Fibroblast of villous mesenchyme (primary cell): ENCODE results near the gene RTL10. TPM values are rescaled to one million over a fixed set of nuclear protein-coding genes. Genes with fewer than 3 reads are reported as not detected.

Experiments used
- DNase-seq: peaks from one replicate; pipeline ENCODE4 v3.0.0-alpha.2; 2010; ENCODE audit warnings: low read depth
- H3K4me3 ChIP-seq: 2 replicates; pipeline ENCODE4 v1.5.1; 2011; ENCODE audit warnings: low read depth, mild to moderate bottlenecking, low read length
- total RNA-seq: library from RNA; depleted of rRNA; stranded (reverse); fragments of >200 nt; gene quantifications from 2 replicates; pipeline ENCODE4 v1.2.3, GENCODE V29; 2012
- TF ChIP-seq, protein P1 (sequence below): IDR thresholded peaks from 2 replicates; pipeline ENCODE4 v1.5.1; 2012; ENCODE audit warnings: low read depth, mild to moderate bottlenecking, low read length; ENCODE audit not compliant: insufficient read depth

The RTL10 gene
- total RNA-seq, 1 donor, result 15.1 TPM

- DNase-seq, result no peak
Observed at GRCh38 chr22:19866665-19867009, 12.0 kb upstream of the RTL10 start.

GRCh38 chr22:19865141-19865829, 10.6 kb upstream of the RTL10 start:
- no peak overlapping the region for H3K4me3 ChIP-seq
- TF ChIP-seq, protein P1, sequence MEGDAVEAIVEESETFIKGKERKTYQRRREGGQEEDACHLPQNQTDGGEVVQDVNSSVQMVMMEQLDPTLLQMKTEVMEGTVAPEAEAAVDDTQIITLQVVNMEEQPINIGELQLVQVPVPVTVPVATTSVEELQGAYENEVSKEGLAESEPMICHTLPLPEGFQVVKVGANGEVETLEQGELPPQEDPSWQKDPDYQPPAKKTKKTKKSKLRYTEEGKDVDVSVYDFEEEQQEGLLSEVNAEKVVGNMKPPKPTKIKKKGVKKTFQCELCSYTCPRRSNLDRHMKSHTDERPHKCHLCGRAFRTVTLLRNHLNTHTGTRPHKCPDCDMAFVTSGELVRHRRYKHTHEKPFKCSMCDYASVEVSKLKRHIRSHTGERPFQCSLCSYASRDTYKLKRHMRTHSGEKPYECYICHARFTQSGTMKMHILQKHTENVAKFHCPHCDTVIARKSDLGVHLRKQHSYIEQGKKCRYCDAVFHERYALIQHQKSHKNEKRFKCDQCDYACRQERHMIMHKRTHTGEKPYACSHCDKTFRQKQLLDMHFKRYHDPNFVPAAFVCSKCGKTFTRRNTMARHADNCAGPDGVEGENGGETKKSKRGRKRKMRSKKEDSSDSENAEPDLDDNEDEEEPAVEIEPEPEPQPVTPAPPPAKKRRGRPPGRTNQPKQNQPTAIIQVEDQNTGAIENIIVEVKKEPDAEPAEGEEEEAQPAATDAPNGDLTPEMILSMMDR, result no peak
- no peak for DNase-seq

More at GRCh38 chr22:19866665-19867009, 12.0 kb upstream of the RTL10 start:
- no peak overlapping the region for H3K4me3 ChIP-seq
- TF ChIP-seq, protein P1, result no peak

- DNase-seq, result no peak
- TF ChIP-seq, protein P1, result no peak
- no peak overlapping the region for H3K4me3 ChIP-seq
Observed at GRCh38 chr22:19864538-19865106, 9.9 kb upstream of the RTL10 start.

GRCh38 chr22:19863571-19863970, 8.9 kb upstream of the RTL10 start:
- TF ChIP-seq, protein P1, result no peak
- DNase-seq, result no peak

GRCh38 chr22:19862619-19863246, 8.1 kb upstream of the RTL10 start:
- TF ChIP-seq, protein P1, result no peak
- no peak for DNase-seq
- no peak overlapping the region for H3K4me3 ChIP-seq

More at GRCh38 chr22:19863571-19863970, 8.9 kb upstream of the RTL10 start:
- H3K4me3 ChIP-seq, result no peak overlapping the region

- TF ChIP-seq, protein P1, result no peak
- H3K4me3 ChIP-seq, result no peak overlapping the region
- DNase-seq, result no peak
Observed at GRCh38 chr22:19859861-19860510, 5.3 kb upstream of the RTL10 start.
